ENCODE results near the gene PKNOX1.
"Not testable (repeated sequence)": the region's sequence is repeated elsewhere in the genome, so short reads cannot be mapped to it uniquely, and the experiment has no call there.

The PKNOX1 gene

DNA sequence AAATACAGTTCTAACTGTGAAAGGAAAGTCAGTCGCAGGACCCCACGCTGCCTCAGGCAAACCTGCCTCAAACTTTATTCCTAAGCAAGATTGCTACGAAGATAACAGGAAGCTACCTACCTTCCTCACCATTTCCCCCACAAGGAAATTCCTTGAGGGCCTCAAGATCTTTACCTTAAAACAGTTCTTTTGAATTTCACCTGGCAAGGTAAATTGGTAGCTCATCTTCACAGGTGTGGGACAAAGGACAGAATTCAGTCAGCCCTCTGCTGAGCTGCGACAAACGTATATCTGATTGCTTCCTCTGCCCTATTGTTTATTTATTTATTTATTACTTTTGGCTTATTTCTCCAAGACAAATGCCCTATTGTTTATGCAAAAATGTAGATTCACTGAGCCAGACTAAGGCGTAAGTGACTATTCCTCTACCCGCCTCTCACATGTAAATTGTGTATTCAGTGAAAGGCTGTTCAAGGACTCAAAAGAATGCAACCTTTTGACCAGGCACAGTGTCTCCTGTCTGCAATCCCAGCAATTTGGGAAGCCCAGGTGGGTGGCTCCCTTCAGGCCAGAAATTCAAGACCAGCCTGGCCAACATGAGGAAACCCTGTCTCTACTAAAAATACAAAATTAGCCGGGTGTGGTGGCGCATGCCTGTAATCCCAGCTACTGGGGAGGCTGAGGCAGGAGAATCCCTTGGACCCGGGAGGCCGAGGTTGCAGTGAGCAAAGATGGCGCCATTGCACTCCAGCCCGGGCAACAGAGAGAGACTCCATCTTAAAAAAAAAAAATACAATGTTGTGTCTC, 17.3 kb upstream of the PKNOX1 start:
- DNase-seq: no peak

DNA sequence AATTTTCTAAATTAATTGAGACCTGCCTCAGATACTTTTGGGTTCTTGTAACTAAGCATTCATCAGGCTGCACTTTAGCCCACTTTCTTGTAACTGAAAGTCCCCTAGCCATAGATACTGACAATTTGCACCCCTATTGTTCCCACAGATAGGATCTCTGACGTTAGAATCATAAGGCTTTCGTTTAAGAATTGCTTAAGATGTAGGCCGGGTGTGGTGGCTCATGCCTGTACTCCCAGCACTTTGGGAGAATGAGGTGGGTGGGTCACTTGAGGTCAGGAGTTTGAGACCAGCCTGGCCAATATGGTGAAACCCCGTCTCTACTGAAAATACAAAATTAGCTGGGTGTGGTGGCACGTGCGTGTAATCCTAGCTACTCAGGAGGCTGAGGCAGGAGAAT, 16.2 kb upstream of the PKNOX1 start:
- DNase-seq: not testable (repeated sequence)

- DNase-seq: no peak
Measured at GRCh38 chr21:42959728-42960127, 14.6 kb upstream of the PKNOX1 start.

DNA sequence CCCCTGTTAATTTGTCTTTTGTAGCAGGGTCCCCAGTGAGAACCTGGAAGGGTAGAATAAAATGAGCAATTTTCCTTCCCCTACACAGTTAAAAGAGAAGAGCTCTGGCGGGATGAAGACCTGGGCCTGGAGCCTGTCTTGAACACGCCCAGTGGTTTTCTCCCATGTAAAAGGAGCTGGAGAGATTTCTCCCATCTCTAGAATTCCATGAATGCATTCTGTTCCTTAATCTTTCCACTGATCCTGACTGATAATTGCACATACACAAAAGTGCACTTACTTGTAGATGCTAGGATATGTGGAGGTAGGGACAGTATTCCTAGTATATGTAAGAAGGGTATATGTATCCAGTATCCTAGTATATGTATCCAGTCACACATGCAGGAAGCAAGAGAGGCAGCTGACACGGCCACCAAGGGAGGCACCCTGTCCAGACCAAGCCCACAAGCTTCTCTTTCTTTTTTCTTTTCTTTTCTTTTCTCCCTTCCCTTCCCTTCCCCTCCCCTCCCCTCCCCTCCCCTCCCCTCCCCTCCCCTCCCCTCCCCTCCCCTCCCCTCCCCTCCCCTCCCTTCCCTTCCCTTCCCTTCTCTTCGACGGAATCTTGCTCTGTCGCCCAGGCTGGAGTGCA, 11.9 kb upstream of the PKNOX1 start:
- DNase-seq: no peak

DNA sequence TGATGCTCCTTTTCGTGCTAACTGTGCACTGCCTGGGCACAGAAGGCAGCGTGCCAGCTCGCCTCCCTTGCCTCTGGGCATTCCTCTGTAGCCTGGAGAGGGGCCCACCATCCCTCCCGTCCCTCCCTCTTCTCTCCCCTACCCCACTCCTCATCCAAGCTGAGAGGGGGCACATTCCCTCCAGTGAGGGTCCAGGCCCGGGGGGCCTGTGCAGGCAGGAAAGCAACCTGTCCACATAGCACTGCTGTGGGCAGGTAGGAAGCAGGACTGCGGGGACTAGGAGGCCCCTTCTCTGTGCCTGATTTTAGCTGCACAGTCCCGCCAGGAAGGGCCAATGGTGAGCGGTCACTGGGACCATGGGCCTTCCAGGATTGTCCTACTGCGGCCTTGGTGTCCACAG, 10.3 kb upstream of the PKNOX1 start:
- DNase-seq: no peak

DNA sequence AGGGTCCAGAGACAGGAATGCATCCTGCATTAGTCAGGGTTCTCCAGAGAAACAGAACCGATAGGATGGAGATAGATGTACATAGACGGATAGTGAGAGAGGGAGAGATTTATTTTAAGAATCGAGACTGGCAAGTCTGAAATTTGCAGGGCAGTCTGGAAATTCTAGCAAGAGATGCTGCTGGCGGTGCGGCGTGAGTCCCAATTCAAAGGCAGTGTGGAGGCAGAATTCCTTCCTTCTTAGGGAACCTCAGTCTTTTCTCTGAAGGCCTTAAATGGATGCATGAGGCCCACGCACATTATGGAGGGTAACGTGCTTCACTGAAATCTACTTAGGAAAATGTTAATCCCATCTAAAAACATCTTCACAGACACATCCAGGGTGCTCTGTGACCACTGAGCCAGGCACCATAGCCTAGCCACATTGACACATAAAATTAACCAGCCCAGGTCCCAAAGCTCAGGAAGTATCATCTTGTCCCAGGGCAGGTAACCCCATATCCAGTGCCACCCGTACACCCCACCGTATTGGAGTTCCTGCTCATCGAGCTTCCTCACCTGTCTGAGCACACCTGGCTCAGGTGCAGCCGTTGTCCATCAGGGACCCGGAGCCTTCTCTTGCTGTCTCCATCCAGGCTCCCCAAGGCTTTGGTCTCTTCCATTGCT, 9.7 kb upstream of the PKNOX1 start:
- no peak for DNase-seq

GRCh38 chr21:42965211-42965560, 9.2 kb upstream of the PKNOX1 start:
- DNase-seq: no peak

- DNase-seq: not testable (repeated sequence)
Measured at GRCh38 chr21:42967616-42968015, 6.7 kb upstream of the PKNOX1 start.

DNA sequence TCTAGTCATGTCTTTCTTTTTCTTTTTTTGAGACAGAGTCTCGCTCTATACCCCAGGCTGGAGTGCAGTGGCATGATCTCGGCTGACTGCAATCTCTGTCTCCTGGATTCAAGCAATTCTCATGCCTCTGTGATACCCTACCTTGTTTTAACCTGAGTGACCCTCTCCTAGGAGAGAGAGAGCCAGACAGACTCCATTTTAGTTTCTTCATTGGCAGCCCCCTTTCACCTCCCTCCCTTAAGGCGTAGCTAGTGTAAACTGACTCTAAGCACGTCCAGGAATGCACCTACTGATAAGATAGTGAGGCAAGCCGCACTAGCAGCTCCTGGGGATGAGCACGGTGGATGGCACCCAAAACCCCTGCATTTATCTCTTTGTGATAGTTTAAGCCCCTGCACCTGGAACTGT, 5.2 kb upstream of the PKNOX1 start:
- DNase-seq: no peak

GRCh38 chr21:42970946-42971653, 3.3 kb upstream of the PKNOX1 start:
- DNase-seq: no peak

DNA sequence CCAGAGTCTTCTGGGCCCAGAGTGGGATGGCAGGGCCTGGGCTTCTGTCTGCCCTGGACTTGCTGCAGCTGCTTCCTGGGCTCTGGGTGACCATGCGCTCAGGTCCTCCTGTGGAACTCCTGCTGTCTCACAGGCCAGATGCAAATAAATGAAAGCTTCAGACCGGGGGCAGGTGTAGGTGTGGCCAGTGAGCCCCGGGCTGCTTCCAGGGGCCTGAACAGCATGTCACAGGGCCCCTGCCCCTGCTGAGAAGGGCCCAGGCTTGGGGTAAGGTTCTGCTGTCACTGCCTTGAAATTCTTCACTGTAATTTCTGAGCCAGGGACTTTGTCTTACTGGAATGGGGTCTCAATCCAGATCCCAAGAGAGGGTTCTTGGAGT, 2.5 kb upstream of the PKNOX1 start:
- DNase-seq: no peak

- no peak for DNase-seq
Measured at GRCh38 chr21:42973309-42973990, 912 bp upstream of the PKNOX1 start.

GRCh38 chr21:42974832-42975820, 764 bp downstream of the PKNOX1 start:
- DNase-seq: peak; percentile 61

- no peak for DNase-seq
Measured at GRCh38 chr21:42975886-42976608, 1.7 kb downstream of the PKNOX1 start.

DNA sequence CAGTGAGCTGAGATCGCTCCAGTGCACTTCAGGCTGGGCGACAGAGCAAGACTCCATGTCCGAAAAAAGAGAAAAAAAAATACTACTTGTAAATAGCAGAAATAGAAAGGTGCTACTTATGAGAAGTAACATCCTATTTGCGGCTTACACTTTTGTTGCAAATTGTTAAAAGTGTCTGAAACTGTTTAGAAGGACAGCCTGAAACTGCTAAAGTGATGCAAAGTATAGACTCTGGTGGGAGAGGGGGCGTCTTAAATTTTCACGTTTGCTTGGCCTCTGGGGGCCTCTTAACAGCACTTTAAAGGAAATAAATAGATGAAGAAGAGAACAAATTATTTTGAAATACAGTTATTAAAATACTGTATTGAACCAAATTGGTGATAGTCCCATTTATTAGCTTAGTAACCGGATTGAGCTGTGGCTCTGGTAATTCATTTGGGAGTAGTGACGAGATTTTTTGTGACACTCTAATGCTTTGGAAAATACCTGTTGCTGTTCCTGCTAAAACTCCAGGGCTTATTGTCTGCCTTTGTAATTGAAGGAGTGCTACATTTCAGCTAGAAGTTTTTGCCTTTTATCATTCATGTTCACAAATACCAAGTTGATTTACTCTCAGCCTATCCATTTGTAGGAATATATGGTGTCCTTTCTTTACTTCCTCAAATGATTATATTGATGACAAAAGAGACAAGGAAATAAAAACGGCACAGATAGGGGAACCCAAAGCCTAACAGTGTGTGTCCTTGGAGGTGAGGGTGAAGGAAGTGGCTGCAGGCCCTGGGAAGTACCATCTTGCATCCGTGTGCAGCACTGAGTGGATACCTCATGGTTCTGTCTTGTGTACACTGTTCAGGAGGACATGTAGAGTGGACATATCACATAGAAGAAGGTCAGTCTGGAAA, 6.2 kb downstream of the PKNOX1 start:
- DNase-seq: no peak

- DNase-seq: no peak
Measured at GRCh38 chr21:42981214-42981523, 6.8 kb downstream of the PKNOX1 start.

GRCh38 chr21:42981862-42982261, 7.5 kb downstream of the PKNOX1 start:
- DNase-seq: no peak

GRCh38 chr21:42983103-42983502, 8.7 kb downstream of the PKNOX1 start:
- no peak for DNase-seq

DNA sequence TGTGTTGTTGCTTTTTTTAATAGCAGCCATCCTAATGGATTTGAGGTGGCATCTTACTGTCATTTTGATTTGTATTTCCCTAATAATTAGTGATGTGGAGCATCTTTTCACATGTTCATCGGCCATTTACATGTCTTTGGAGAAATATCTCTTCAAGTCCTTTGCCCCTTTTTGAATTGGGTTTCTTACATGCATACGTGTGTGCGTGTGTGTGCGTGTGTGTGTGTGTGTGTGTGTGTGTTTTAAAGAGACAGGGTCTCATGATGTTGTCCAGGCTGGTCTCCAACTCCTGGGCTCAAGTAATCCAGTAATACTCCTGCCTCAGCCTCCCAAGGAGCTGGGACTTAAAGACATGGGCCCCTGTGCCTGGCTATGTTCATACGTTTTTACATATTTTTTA, 9.5 kb downstream of the PKNOX1 start:
- DNase-seq: no peak

- no peak for DNase-seq
Measured at GRCh38 chr21:42986125-42986783, 11.9 kb downstream of the PKNOX1 start.

Measured in 8988T (cell line).